GM13976 (cell line): Measurements from ENCODE around the gene ZNF462.

Source experiments
- DNase-seq: peaks from one replicate; pipeline ENCODE4 v3.0.0; 2012; ENCODE audit warnings: low spot score
- in situ Hi-C: fragments of 300-500 bp; cut with MboI; formaldehyde crosslinking; loops from one replicate; pipeline ENCODE4 v1.12.0; 2022; ENCODE audit warnings: low sequenced_read_pairs, mixed read lengths, inconsistent platforms; ENCODE audit not compliant: unreplicated experiment
- TF ChIP-seq, protein P1 (sequence below): IDR thresholded peaks from 2 replicates; pipeline ENCODE4 v1.5.1; 2012; ENCODE audit warnings: borderline replicate concordance, mild to moderate bottlenecking; ENCODE audit not compliant: insufficient read depth; ENCODE audit errors: extremely low read depth, missing control alignments, control extremely low read depth

ZNF462 gene

GRCh38 chr9:106930477-106930876 is 67.5 kb downstream of the ZNF462 start:
- TF ChIP-seq, protein P1, sequence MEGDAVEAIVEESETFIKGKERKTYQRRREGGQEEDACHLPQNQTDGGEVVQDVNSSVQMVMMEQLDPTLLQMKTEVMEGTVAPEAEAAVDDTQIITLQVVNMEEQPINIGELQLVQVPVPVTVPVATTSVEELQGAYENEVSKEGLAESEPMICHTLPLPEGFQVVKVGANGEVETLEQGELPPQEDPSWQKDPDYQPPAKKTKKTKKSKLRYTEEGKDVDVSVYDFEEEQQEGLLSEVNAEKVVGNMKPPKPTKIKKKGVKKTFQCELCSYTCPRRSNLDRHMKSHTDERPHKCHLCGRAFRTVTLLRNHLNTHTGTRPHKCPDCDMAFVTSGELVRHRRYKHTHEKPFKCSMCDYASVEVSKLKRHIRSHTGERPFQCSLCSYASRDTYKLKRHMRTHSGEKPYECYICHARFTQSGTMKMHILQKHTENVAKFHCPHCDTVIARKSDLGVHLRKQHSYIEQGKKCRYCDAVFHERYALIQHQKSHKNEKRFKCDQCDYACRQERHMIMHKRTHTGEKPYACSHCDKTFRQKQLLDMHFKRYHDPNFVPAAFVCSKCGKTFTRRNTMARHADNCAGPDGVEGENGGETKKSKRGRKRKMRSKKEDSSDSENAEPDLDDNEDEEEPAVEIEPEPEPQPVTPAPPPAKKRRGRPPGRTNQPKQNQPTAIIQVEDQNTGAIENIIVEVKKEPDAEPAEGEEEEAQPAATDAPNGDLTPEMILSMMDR: no peak
- in situ Hi-C loops: no loop called here
- DNase-seq: no peak

- DNase-seq: no peak
- TF ChIP-seq, protein P1: no peak
- in situ Hi-C loops: no loop called here
Measured at GRCh38 chr9:106931466-106931865, 68.5 kb downstream of the ZNF462 start.

- DNase-seq: no peak
- TF ChIP-seq, protein P1: no peak
- in situ Hi-C loops: no loop called here
Measured at GRCh38 chr9:106932178-106932577, 69.2 kb downstream of the ZNF462 start.

- no peak for DNase-seq
- in situ Hi-C loops: no loop called here
Measured at GRCh38 chr9:106932675-106933074, 69.7 kb downstream of the ZNF462 start.

GRCh38 chr9:106933470-106933869 is 70.5 kb downstream of the ZNF462 start:
- TF ChIP-seq, protein P1: no peak
- in situ Hi-C loops: no loop called here
- no peak for DNase-seq

More at GRCh38 chr9:106932675-106933074, 69.7 kb downstream of the ZNF462 start:
- TF ChIP-seq, protein P1: no peak

GRCh38 chr9:106934442-106935238 is 71.7 kb downstream of the ZNF462 start:
- no peak for DNase-seq
- in situ Hi-C loops: no loop called here
- TF ChIP-seq, protein P1: no peak
